Esophagus mucosa (tissue), 1 donor: ENCODE data around the gene OR11H1. TPM values are rescaled to one million over a fixed set of nuclear protein-coding genes. Genes with fewer than 3 reads are reported as not detected.
"Not testable (repeated sequence)": the region's sequence is repeated elsewhere in the genome, so short reads cannot be mapped to it uniquely, and the experiment has no call there.

Experiments used
- ATAC-seq: fragments of 200-7000 bp; cut with Tn5 transposase; one replicate; pipeline ENCODE4 v1.9.1; 2020
- total RNA-seq: library from RNA; stranded (reverse); gene quantifications from one replicate; pipeline ENCODE4 v1.2.4, GENCODE V29; 2023
- donor health status: DM: yes; HTN: yes; CAD: no.

The OR11H1 gene, protein sequence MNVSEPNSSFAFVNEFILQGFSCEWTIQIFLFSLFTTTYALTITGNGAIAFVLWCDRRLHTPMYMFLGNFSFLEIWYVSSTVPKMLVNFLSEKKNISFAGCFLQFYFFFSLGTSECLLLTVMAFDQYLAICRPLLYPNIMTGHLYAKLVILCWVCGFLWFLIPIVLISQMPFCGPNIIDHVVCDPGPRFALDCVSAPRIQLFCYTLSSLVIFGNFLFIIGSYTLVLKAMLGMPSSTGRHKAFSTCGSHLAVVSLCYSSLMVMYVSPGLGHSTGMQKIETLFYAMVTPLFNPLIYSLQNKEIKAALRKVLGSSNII
- total RNA-seq = not detected

DNA sequence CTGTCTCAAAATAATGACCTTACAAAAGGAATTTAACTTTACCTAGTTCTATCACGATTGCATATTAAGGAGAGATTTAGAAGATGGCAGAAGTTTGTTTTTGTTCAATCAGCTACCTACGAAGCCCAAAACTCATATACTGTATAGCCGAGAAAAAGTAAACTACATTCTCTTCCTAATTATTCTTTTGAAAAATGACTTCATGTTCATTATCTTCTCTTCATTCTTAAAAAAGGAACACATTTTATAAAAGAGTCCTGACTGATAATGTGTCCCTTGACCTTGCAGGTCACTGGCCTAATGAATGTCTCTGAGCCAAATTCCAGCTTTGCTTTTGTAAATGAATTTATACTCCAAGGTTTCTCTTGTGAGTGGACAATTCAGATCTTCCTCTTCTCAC, at the start of gene OR11H1:
Gene OR11H1 (plus strand): TSS at position 301 of the 400 bp plus-strand sequence. CDS start 0 bp downstream, at position 301.
- ATAC-seq = not testable (repeated sequence)

DNA sequence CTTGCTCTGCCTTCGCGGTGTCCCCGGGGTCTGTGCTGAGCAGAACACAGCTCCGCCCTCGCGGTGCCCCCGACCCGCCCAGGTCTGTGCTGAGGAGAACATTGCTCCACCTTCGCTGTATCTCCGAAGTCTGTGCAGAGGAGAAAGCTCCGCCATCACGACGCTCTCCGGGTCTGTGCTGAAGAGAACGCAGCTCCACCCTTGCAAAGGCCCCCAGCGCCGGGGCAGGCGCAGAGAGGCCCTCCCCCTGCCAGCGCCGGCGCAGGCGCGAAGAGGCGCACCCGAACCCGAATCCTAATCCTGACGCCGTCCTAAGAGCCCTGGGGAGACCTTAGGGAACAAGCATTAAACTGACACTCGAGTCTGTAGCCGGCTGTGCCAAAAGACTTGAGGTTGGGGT, 18.0 kb upstream of the OR11H1 start:
- ATAC-seq = not testable (repeated sequence)

DNA sequence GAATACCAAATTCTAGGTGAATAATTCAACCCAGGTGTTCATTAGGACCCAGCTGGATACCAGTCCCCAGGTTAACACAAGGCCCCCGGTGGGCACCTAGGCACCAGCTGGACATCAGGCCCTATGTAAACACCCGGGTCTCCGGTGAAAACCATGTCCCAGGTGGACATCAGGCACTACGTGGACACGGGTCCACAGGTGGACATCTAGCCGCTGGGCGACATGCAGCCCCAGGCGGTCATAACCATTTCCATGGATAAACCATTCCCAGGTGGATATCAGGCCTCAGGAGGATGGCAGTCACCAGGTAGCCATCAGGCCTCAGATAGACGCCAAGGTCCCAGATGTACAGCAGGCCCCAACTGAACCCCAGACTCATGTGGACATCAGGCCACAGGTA, 12.1 kb upstream of the OR11H1 start:
- not testable (repeated sequence) for ATAC-seq

DNA sequence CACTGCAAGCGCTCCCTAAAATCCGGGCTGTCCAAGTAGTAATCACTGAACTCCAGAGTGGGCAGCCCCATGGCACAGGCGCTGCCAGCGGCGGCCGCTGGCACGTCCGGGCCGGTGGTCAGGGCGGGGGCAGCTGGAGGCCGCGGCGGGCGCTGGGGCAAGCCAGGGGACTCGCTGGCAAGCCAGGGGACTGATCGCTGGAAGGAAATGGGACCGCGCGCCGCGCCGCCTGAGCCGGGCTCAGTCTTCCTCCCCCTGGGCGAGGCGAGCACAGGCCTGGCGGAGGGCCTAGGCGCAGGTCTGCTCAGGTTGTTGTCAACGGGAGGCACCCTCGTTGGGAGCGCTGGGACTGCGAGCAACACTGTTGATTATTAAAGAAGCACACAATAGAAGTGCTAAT, 25.8 kb downstream of the OR11H1 start:
- ATAC-seq = not testable (repeated sequence)

DNA sequence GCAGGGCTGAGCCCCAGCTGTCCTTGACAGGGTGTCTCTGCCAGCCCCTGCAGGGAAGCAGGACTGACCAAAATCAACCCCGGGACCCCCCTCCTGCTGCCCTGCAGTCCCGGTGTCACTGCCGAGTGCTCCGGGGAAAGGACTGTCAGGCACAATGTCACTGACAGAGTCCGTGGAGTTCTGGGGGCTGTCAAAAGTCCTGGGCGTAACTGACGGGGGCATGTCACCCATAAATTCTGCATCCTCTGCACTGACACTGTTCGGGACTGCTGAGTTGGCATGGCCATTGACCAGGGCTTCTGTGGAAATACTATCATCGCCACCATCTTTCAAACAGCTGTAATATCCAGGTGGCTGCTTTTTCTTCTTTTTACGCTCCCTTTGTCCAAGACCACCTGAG, 35.5 kb downstream of the OR11H1 start:
- not testable (repeated sequence) for ATAC-seq

DNA sequence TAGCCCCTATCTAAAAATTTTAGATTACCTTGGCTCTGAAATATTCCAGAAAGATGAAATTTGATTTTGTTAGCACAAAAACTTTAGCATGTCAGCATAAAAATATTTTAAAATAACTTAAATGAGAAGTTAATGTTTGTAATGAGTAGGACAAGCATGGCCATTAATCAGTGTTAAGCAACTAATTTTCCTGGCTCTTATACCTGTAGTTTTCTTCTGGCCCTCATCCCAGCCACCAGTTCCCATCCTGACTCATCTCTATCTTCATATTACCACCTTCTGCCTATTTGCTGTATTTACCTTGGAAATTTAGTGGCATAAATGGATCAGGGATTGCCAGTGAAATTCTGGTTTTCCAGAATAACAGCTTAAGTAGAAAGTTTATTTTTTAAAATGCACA, 37.1 kb downstream of the OR11H1 start:
- not testable (repeated sequence) for ATAC-seq

Other genes with a start within 250 kb of the OR11H1 start
- gene POTEH, start 161.8 kb downstream of the OR11H1 start, total RNA-seq = not detected